ENCODE results near the gene ATP8A1.

The ATP8A1 gene

DNA sequence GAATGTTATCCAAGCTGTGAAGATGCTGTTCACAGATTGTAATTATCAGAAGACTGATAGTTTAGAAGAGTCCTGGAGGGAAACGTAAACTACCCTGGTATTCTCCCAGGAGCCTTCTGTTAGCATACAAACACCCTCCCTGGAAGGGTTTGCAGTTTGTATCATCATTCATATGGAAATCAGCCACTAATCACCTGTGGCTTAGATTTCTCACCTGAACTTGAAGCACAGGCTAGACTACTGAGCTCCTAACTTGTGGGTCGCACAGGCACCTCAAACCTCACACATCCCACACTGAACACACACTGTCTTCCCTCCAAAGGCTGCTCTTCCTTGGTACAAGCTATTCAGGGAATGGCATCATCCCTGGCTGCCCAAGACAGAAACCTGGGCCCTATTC, 228.9 kb downstream of the ATP8A1 start:
- H3K4me3 ChIP-seq (replicated peaks; ENCODE audit: low read depth, low read length), result no peak overlapping the region
- TF ChIP-seq, protein P1, sequence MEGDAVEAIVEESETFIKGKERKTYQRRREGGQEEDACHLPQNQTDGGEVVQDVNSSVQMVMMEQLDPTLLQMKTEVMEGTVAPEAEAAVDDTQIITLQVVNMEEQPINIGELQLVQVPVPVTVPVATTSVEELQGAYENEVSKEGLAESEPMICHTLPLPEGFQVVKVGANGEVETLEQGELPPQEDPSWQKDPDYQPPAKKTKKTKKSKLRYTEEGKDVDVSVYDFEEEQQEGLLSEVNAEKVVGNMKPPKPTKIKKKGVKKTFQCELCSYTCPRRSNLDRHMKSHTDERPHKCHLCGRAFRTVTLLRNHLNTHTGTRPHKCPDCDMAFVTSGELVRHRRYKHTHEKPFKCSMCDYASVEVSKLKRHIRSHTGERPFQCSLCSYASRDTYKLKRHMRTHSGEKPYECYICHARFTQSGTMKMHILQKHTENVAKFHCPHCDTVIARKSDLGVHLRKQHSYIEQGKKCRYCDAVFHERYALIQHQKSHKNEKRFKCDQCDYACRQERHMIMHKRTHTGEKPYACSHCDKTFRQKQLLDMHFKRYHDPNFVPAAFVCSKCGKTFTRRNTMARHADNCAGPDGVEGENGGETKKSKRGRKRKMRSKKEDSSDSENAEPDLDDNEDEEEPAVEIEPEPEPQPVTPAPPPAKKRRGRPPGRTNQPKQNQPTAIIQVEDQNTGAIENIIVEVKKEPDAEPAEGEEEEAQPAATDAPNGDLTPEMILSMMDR (IDR thresholded peaks at IDR 0.05; ENCODE audit: low read depth, low read length, missing control alignments), result no peak
- DNase-seq (ENCODE audit: extremely low read depth, low read depth), result no peak

DNA sequence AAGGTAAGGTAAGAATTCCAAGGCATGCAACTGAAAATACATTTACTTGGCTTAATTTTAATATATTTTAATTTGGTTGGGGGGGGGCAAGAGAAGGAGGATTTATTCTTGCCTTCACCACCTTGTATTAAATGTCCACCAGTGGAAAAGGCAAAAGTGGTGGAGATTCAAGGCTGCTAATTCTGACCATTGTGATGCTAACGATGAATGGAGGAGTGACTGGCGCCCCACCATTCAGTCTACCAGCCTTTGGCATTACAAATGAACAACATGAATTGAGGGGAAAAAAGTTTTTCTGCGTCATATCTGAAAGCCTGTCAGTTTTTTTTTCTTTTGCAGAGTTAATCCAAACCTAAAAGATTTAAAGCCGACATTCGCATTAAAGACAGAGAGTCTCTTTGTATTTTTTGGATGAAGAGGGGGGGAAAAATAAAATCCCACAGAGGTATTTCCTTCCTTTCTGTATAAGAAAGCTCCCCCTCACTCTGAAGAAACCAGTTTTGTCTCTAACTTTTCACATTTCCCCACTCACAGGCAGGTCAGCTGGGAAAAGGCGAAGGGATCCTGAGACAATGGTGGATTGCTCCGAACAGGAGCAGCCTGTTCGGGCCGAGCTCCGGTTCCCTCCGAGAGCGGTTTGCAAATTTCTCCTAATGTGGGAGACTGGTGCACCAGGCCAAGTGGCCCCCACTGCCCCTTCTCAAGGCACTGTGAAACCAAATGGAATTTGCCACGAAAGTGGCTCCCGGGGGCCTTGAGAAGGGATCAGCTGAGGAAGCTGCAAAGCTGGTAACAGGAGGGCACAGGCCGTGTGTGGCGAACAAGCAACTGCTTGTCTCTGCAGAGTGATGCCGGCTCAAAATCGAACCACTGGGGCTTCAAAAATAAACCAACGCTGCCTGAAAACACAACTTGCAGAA, 231.5 kb downstream of the ATP8A1 start:
- no peak for DNase-seq (ENCODE audit: extremely low read depth, low read depth)
- no peak overlapping the region for H3K4me3 ChIP-seq (replicated peaks; ENCODE audit: low read depth, low read length)
- TF ChIP-seq, protein P1 (IDR thresholded peaks at IDR 0.05; ENCODE audit: low read depth, low read length, missing control alignments), result no peak

DNA sequence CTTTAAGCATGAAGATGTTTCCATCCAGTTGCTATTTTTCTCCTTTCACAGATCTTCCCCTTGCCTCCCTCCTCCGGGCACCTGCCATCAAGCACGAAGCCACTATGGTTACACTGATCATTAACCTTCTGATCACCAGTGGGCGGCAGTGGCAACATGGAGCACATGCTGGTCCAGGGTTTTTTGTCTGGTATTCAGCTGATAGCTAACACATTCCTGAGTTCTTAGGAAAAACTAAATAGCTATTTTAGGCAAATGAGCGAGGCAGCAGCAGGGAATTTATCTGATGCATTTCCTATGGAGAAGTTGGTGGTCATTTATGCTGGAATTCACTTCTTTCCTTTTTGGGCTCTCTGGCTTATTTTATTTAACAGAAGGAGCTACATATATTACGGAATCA, 236.8 kb downstream of the ATP8A1 start:
- TF ChIP-seq, protein P1 (IDR thresholded peaks at IDR 0.05; ENCODE audit: low read depth, low read length, missing control alignments), result no peak
- DNase-seq (ENCODE audit: extremely low read depth, low read depth), result no peak
- no peak overlapping the region for H3K4me3 ChIP-seq (replicated peaks; ENCODE audit: low read depth, low read length)

DNA sequence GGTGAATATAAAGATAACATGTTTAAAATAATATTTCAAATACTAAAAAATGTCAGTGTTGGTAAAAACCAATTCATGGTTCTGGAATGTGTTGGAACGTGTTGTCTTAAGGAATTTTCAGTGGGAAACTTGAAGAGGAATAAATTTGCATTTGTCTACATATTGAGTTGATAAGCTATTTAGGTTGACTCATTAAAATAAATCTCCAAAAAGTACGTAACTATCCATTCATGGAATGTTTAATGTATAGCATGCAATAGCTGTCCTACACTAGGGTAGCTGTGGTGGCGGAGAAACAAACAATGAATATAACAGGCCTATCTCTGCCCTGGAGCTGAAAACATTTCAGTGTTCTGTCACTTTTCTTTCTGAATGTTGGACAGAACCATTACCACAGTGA, 239.4 kb downstream of the ATP8A1 start:
- TF ChIP-seq, protein P1 (IDR thresholded peaks at IDR 0.05; ENCODE audit: low read depth, low read length, missing control alignments), result no peak
- no peak for DNase-seq (ENCODE audit: extremely low read depth, low read depth)
- H3K4me3 ChIP-seq (replicated peaks; ENCODE audit: low read depth, low read length), result no peak overlapping the region

DNA sequence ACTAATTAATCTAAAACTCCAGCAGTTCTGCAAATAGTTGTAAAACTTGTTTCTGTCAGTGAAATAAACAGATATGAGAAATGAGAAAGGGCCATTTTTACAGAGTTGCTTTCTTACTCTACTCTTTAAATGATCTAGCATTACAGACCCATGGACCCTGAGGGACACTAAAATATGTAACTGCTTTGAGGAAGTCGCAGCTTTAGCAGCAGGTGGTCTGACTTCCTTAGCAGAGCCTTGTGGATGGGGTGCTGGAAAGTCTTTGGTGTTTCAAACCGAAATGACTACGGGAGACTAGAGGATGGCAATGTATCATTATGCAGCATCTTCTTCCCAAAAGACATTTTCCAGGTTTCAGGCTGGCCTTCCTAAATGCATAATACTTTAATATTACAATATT, 240.9 kb downstream of the ATP8A1 start:
- no peak for DNase-seq (ENCODE audit: extremely low read depth, low read depth)
- TF ChIP-seq, protein P1 (IDR thresholded peaks at IDR 0.05; ENCODE audit: low read depth, low read length, missing control alignments), result no peak
- no peak overlapping the region for H3K4me3 ChIP-seq (replicated peaks; ENCODE audit: low read depth, low read length)

DNA sequence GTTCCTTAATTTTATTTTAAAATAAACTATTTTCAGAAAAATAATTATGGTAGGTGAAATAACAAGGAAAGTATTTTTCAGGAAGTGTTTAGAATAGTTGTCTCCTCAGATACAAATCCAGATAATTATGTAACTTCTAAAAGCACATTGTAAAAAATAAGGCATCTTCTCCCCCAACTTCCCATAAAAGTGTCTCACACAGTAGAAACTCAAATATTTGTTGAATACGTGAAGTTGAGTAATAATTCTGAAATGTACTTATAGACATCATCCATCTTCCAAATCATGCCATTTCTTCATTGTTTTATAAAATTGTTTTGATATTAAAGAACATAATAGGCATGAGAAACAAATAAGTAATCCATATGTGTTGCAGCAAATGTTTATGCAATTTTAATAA, 241.6 kb downstream of the ATP8A1 start:
- TF ChIP-seq, protein P1 (IDR thresholded peaks at IDR 0.05; ENCODE audit: low read depth, low read length, missing control alignments), result no peak
- DNase-seq (ENCODE audit: extremely low read depth, low read depth), result no peak
- no peak overlapping the region for H3K4me3 ChIP-seq (replicated peaks; ENCODE audit: low read depth, low read length)

All from HFF-Myc (cell line).